DMS 273 treated with DMSO at 0.1 percent for 48 hours (cell line): ENCODE measurements around the gene GOLT1A.

ENCODE experiments used
- DNase-seq: peaks from one replicate; lab custom pipeline; 2025; lab: John Stamatoyannopoulos, UW

Gene GOLT1A

GRCh38 chr1:204217648-204218000, 3.8 kb upstream of the GOLT1A start:
- DNase-seq: no peak

- DNase-seq: no peak
These were observed 3.3 kb upstream of the GOLT1A start for GRCh38 chr1:204216880-204217647.

- no peak for DNase-seq
These were observed 2.4 kb upstream of the GOLT1A start for GRCh38 chr1:204216236-204216635.

- DNase-seq: no peak
These were observed 1.1 kb downstream of the GOLT1A start for GRCh38 chr1:204212715-204213114.

GRCh38 chr1:204211046-204211445, 2.7 kb downstream of the GOLT1A start:
- DNase-seq: no peak

GRCh38 chr1:204207136-204207616, 6.6 kb downstream of the GOLT1A start:
- DNase-seq: peak; percentile 2

GRCh38 chr1:204206121-204206520, 7.7 kb downstream of the GOLT1A start:
- no peak for DNase-seq

GRCh38 chr1:204205486-204205885, 8.3 kb downstream of the GOLT1A start:
- no peak for DNase-seq

GRCh38 chr1:204204944-204205343, 8.8 kb downstream of the GOLT1A start:
- no peak for DNase-seq

GRCh38 chr1:204203206-204203767, 10.5 kb downstream of the GOLT1A start:
- DNase-seq: no peak

GRCh38 chr1:204202481-204202880, 11.3 kb downstream of the GOLT1A start:
- no peak for DNase-seq

GRCh38 chr1:204201348-204202040, 12.3 kb downstream of the GOLT1A start:
- no peak for DNase-seq

GRCh38 chr1:204199579-204199978, 14.2 kb downstream of the GOLT1A start:
- DNase-seq: no peak

- DNase-seq: no peak
These were observed 15.1 kb downstream of the GOLT1A start for GRCh38 chr1:204198348-204199340.

GRCh38 chr1:204197068-204197467, 16.7 kb downstream of the GOLT1A start:
- no peak for DNase-seq

- DNase-seq: no peak
These were observed 17.6 kb downstream of the GOLT1A start, which contains the start of gene KISS1 for GRCh38 chr1:204196068-204196795. TSS of gene KISS1 (minus strand) at chr1:204196491. CDS start at chr1:204192876, 3,615 bp downstream.

GRCh38 chr1:204194771-204195170, 19.0 kb downstream of the GOLT1A start:
- DNase-seq: no peak

- DNase-seq: no peak
These were observed 19.7 kb downstream of the GOLT1A start for GRCh38 chr1:204194080-204194479.

- no peak for DNase-seq
These were observed 21.0 kb downstream of the GOLT1A start for GRCh38 chr1:204192589-204193352.

GRCh38 chr1:204192046-204192445, 21.7 kb downstream of the GOLT1A start:
- DNase-seq: no peak
